SK-N-MC (cell line): ENCODE data around the gene GRIP1.

Experiments used
- DNase-seq: peaks from one replicate; pipeline ENCODE4 v3.0.0-alpha.2; 2011; ENCODE audit warnings: low read depth, low spot score
- H3K27ac ChIP-seq: fragments of 200-600 bp; sonication (generic); 2 replicates; pipeline ENCODE4 v1.5.1; 2016; ENCODE audit warnings: mixed run types
- H3K36me3 ChIP-seq: fragments of 200-600 bp; sonication (generic); 2 replicates; pipeline ENCODE4 v1.6.1; 2017; ENCODE audit warnings: antibody characterized with exemption, low read length, mixed read lengths; ENCODE audit not compliant: insufficient read depth
- H3K4me3 ChIP-seq: fragments of 200-600 bp; sonication (generic); 2 replicates; pipeline ENCODE4 v1.5.1; 2016
- H3K9ac ChIP-seq: fragments of 200-600 bp; sonication (generic); 2 replicates; pipeline ENCODE4 v1.8.0; 2017; ENCODE audit warnings: mixed run types, mixed read lengths; ENCODE audit not compliant: insufficient read length
- H3K9me3 ChIP-seq: fragments of 200-600 bp; sonication (generic); 2 replicates; pipeline ENCODE4 v1.6.1; 2017; ENCODE audit warnings: low read depth, mild to moderate bottlenecking, antibody characterized with exemption, low read length, moderate library complexity, mixed read lengths
- EZH2 ChIP-seq: fragments of 200-600 bp; sonication (generic); IDR thresholded peaks from one replicate; pipeline ENCODE4 v1.6.1; 2017; ENCODE audit warnings: antibody characterized with exemption
- FOXP2 ChIP-seq: optimal IDR thresholded peaks from 2 replicates; pipeline ENCODE3; 2011; ENCODE audit warnings: mild to moderate bottlenecking, moderate library complexity; ENCODE audit not compliant: insufficient read depth; ENCODE audit errors: extremely low read length, control extremely low read depth
- POLR2AphosphoS5 ChIP-seq: IDR thresholded peaks from 2 replicates; pipeline ENCODE4 v1.6.1; 2012; ENCODE audit warnings: mild to moderate bottlenecking, low read depth, low read length, borderline replicate concordance

GRIP1 gene

DNA sequence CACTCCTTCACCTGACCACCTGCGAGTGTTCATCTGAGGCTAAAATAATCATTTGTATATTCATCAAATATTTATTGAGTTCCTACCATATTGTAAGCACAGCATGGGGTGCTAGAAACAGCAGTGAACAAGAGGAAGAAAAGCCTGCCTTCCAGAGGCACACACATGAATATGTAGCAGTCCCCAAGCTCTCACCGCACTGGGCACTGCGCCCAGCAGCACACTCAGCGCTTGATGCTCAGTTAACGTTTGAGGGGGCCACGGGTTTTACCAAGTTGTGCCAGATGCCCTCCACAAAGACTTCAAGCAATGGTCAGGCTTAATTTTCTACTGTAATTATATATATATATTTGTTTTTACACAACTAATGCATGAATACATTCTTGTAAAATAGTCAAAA lies 324.6 kb downstream of the GRIP1 start:
- Histone ChIP-seq H3K36me3 (no peaks in the 10 kb centered on the region), H3K4me3 (no peak overlapping the region), H3K9me3 (no peaks in the 10 kb centered on the region), H3K27ac (no peak overlapping the region), H3K9ac (no peak overlapping the region)
- peak; percentile 6 for DNase-seq
- TF ChIP-seq EZH2 (no peak), FOXP2 (no peak), POLR2AphosphoS5 (no peak)

DNA sequence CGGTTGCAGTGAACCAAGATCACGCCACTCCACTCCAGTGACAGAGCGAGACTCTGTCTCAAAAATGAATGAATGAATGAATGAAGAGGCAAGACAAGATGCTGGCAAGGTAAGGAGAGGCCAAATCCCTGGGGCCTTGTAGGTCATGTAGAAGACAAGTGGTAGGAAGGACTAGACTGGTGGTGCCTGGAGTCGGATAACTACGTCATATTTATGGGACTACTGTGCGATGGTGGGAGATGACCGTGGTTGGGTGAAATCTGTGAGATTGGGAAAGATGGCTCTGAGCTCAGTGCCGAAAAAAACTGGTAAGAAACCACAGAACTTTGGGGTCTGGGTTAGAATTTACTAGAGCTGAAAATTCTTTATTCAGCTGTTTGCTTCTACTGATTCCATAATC lies 326.0 kb downstream of the GRIP1 start:
- DNase-seq, result no peak
- no peaks in the 10 kb centered on the region for H3K9me3 ChIP-seq
- no peaks in the 10 kb centered on the region for H3K36me3 ChIP-seq
- no peak overlapping the region for H3K4me3 ChIP-seq
- no peak overlapping the region for H3K9ac ChIP-seq
- TF ChIP-seq POLR2AphosphoS5 (no peak), EZH2 (no peak), FOXP2 (no peak)
- no peak overlapping the region for H3K27ac ChIP-seq

DNA sequence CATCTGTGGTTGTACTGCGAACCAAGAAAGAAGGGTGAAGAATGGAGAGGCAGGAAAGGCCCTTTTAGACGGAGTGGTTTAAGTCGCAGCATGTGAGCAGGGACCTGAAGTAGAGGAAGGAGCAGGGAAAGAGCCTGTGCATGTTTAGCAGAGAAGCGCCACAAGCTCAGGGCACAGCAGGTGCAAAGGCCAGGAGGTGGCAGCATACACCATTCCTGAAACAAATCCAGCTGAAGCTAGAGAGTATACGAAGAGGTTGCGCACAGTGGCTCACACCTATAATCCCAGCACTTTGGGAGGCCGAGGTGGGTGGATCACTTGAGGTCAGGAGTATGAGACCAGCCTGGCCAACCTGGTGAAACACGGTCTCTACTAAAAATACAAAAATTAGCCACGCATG lies 326.7 kb downstream of the GRIP1 start:
- Histone ChIP-seq H3K9ac (no peak overlapping the region), H3K4me3 (no peak overlapping the region), H3K36me3 (no peaks in the 10 kb centered on the region), H3K27ac (no peak overlapping the region), H3K9me3 (no peaks in the 10 kb centered on the region)
- DNase-seq, result no peak
- TF ChIP-seq EZH2, result no peak

DNA sequence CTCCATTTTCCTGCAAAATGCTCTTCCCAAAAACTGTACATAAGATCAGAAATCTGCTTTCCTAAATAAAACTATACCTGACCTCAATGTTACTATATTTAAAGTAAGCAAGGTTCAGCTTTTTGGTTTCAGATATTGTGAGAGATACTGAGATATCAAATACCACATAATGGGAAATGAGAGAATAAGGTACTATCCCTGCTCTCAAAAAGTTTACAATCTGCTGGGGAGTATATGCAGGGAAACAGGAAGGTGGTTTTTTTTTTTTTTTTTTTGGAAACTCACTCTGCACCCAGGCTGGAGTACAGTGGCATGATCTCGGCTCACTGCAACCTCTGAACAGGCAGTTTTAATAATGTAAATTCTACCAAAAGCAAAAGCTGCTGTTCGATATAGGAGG lies 327.6 kb downstream of the GRIP1 start:
- no peak for DNase-seq
- H3K4me3 ChIP-seq, result no peak overlapping the region
- H3K27ac ChIP-seq, result no peak overlapping the region
- H3K9me3 ChIP-seq, result no peaks in the 10 kb centered on the region
- no peaks in the 10 kb centered on the region for H3K36me3 ChIP-seq
- TF ChIP-seq POLR2AphosphoS5 (no peak), FOXP2 (no peak), EZH2 (no peak)
- H3K9ac ChIP-seq, result no peak overlapping the region

DNA sequence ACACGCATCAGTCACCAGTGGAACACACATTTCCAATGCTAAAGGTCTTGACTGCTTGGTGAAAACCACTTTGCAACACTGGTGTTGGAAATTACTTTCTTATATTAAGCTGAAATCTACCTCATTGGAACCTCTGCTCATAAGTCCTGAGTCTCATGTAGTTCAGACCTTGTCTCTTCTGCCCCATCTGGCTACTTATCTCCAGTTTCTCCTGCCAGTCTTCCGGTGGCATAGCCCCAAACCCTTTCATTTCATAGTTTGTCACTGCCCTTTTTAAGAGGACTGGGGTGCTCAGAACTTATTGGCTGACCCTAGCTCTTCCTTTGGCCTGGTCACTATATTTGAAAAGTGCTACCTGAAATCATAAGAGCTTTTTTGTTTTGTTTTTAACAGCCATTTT lies 332.9 kb downstream of the GRIP1 start:
- H3K9me3 ChIP-seq, result no peaks in the 10 kb centered on the region
- H3K9ac ChIP-seq, result no peak overlapping the region
- no peak overlapping the region for H3K27ac ChIP-seq
- TF ChIP-seq FOXP2 (no peak), POLR2AphosphoS5 (no peak), EZH2 (no peak)
- no peaks in the 10 kb centered on the region; the same call in 1 of the 2 replicates for H3K36me3 ChIP-seq
- H3K4me3 ChIP-seq, result no peak overlapping the region
- no peak for DNase-seq

DNA sequence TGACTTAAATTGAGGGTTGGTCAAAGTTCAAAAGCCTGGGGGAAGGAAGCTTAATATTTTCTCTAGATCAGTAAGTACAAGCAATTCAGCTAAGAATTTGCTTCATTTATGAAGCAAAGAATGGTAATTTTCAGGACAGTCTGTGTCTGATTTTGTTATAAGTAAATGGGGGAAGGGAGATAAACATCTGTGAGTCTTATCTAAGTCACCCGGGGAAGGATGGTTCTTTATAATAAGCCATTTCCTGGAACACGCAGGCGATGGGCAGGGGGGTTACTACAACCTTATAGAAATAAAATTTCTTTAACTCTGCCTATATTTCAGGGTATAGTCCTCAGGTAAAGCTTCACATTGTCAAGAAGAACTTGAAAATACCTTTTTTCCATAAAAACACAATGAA lies 333.7 kb downstream of the GRIP1 start:
- DNase-seq, result no peak
- Histone ChIP-seq H3K36me3 (no peaks in the 10 kb centered on the region; the same call in 1 of the 2 replicates), H3K9me3 (no peaks in the 10 kb centered on the region), H3K4me3 (no peak overlapping the region), H3K27ac (no peak overlapping the region), H3K9ac (no peak overlapping the region)
- TF ChIP-seq FOXP2, result no peak
- no peak for TF ChIP-seq EZH2
- no peak for TF ChIP-seq POLR2AphosphoS5

DNA sequence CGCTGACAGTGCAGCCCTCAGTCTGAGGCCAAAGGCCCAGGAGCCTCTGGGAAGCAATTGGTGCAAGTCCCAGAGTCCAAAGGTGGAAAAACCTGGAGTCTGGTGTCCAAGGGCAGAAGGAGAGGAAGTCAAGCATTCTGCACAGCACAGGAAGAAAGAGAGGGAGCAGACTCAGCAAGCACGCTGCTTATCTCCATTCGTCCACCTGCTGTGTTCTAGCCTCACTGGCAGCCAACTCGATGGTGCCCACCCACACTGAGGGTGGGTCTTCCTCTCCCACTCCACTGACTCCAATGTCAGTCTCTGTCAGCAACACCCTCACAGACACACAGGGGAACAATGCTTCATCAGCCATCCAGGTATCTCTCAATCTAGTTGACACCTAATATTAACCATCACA lies 337.8 kb downstream of the GRIP1 start:
- TF ChIP-seq POLR2AphosphoS5, result no peak
- TF ChIP-seq EZH2, result no peak
- TF ChIP-seq FOXP2, result no peak
- Histone ChIP-seq H3K36me3 (no peaks in the 10 kb centered on the region; the same call in 1 of the 2 replicates), H3K27ac (no peak overlapping the region), H3K9me3 (no peaks in the 10 kb centered on the region), H3K4me3 (no peak overlapping the region), H3K9ac (no peak overlapping the region)
- DNase-seq, result no peak

DNA sequence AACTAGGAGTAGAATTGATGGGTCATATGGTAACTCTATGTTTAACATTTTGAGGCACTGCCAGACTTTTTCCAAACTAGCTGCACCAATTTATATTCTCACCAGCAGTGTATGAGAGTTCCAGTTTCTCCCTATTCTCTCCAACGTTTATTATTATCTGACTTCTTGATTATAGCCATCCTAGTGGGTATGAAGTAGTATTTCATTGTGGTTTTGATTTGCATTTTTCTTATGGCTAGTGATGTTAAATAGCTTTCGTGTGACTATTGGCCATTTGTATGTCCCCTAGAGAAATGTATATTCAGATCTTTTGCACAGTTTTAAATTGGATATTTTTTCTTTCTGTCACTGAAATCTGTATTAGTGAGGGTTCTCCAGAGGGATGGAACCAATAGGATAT lies 338.7 kb downstream of the GRIP1 start:
- H3K9ac ChIP-seq, result no peak overlapping the region
- H3K9me3 ChIP-seq, result no peaks in the 10 kb centered on the region
- H3K36me3 ChIP-seq, result no peaks in the 10 kb centered on the region; the same call in 1 of the 2 replicates
- DNase-seq, result no peak
- no peak overlapping the region for H3K4me3 ChIP-seq
- TF ChIP-seq FOXP2 (no peak), POLR2AphosphoS5 (no peak), EZH2 (no peak)
- no peak overlapping the region for H3K27ac ChIP-seq

DNA sequence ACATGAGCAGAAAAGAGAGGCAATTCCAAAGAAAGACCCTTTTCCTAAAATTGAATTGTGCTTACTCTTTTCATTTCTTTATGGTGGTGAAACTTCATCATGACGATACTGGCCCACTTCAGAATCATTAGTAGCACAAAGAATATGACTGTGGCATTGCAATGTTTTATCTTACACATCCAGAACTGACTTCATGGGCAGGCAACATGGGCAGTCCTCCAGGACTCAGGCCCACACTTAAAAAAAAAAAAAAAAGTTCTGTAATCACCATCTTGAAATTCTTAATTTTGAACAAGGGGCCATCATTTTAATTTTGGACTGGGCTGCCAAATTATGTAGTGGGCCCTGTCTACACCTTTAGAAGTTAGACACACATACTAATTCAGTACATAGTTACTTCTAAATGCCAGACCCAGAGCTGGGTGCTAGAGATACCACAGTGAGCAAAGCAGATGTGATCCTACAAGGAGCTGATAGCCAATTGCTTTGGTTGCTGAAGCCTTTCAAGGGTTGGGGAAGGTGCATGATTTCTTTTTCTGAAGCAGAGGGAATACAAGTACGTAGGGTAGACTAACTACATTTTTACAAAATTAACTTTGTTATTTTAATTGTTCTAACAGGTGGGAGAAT lies 341.4 kb downstream of the GRIP1 start:
- H3K9me3 ChIP-seq, result no peaks in the 10 kb centered on the region
- H3K4me3 ChIP-seq, result no peak overlapping the region
- no peak overlapping the region for H3K27ac ChIP-seq
- no peak overlapping the region for H3K9ac ChIP-seq
- H3K36me3 ChIP-seq, result no peaks in the 10 kb centered on the region; the same call in 1 of the 2 replicates
- TF ChIP-seq FOXP2 (no peak), POLR2AphosphoS5 (no peak), EZH2 (no peak)
- no peak for DNase-seq
